HFF-Myc (cell line): ENCODE measurements around the gene TAS1R1.

ENCODE experiments used
- DNase-seq: peaks from one replicate; pipeline ENCODE4 v3.0.0-alpha.2; 2011; ENCODE audit warnings: low read depth; ENCODE audit errors: extremely low read depth
- H3K4me3 ChIP-seq: replicated peaks from 2 replicates; pipeline ENCODE4 v1.5.1; 2011; ENCODE audit warnings: low read depth, mild to moderate bottlenecking, control low read depth, low read length
- CTCF ChIP-seq: IDR thresholded peaks from 2 replicates; pipeline ENCODE4 v1.5.1; 2012; ENCODE audit warnings: mild to moderate bottlenecking, low read depth, low read length, control low read depth; ENCODE audit errors: missing control alignments

Gene TAS1R1

GRCh38 chr1:6554907-6555778, at the start of gene TAS1R1:
Gene TAS1R1 (plus strand): TSS chr1:6555307. CDS start chr1:6555374, 67 bp downstream.
- no peak for DNase-seq
- H3K4me3 ChIP-seq: peak within 1 kb of the TSS; percentile 100
- no peak for TF ChIP-seq CTCF

DNA sequence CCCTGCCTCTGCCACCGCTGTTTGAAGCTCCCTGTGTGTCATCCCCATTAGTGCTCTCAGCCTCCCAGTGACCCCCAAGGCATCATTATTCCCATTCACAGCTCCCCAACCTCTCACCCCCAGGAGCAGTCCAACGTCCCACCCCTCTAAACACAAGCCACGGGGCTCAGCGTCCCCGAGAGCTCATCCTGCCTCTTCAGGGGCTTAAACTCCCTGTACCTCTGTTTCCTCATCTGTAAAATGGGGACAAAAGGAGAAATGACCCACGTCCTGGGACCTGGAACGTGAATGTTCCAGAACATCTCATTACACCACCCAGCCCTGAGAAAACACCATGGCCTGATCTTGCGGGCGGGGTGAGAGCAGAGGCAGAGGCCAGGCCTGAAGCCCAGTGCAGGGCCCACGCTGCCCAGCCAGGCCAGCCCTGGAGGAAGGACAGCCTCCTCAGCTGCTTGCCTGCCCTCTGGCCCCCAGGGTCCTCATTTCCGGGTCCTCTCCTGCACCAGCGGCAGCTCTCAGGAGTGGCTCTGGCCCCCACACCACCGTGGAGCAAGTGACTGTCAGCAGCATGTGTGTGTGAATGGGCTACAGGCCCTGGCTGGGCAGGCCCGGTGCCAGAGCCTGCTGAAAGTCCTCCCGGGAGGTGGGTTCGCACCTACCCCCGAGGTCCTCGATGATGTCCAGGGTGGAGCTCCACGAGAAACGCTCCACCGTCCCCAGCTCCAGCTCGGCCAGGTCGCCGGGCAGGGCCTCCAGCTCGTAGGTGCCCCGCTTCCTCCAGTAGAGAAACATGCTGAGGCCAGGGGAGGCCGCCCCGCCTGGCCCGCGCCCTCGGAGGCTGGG, 49.5 kb upstream of the TAS1R1 start:
- no peak overlapping the region for H3K4me3 ChIP-seq
- DNase-seq: no peak
- no peak for TF ChIP-seq CTCF

DNA sequence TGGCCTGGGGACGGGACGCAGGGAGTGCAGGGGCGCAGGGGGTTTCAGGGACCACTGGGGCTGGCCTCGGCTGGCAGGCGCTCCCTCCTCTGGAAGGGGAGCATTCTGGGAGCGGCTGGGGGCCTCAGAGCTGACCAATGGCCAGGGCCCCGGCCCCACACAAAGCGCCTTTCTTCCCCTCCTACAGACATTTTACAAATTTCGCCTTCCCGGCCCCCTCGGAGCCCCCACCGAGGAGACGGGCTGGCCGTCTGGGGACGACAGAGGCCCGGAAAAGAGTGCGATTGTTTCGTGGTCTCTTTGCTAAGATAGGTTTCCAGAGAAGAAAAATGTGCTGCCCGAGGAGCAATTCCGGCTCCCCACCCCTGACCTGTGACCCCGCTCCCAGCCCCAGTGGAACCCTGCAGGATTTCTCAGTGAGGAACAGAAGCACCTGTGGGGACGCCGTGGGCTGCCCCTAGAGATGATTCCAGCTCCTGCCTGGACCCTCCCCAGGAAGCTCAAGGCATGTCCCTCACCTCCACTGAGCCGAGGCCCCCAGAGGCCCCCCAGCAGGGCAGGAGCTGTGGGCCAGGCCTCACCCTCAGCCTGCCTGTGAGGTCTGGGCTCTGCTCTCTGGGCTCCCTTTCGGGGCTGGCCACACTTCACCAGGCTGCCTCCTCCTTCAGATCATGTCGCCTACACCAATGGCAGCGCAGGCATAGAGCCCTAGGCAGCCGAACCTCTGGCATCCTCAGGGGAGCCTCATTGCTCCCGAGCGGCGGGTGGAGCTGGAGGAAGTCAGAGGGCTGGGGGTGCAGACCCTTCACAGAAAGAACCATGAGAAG, 48.7 kb upstream of the TAS1R1 start:
- H3K4me3 ChIP-seq: no peak overlapping the region
- no peak for DNase-seq

GRCh38 chr1:6507037-6507428, 48.1 kb upstream of the TAS1R1 start:
- no peak for DNase-seq
- no peak for TF ChIP-seq CTCF
- no peak overlapping the region for H3K4me3 ChIP-seq

More for the DNA sequence above, 48.7 kb upstream of the TAS1R1 start:
- TF ChIP-seq CTCF: no peak

- no peak for DNase-seq
- H3K4me3 ChIP-seq: no peak overlapping the region
- no peak for TF ChIP-seq CTCF
Measured at GRCh38 chr1:6507461-6507911, 47.6 kb upstream of the TAS1R1 start.

- DNase-seq: no peak
- no peak for TF ChIP-seq CTCF
- H3K4me3 ChIP-seq: no peak overlapping the region
Measured at GRCh38 chr1:6508154-6508815, 46.8 kb upstream of the TAS1R1 start.
